PFSK-1 (cell line): ENCODE data around the gene R3HCC1L.

Experiments
- FOXP2 ChIP-seq: optimal IDR thresholded peaks from 2 replicates; pipeline ENCODE3; 2011; ENCODE audit warnings: borderline replicate concordance, control low read depth, inconsistent platforms; ENCODE audit not compliant: insufficient read depth; ENCODE audit errors: extremely low read length, extremely low read depth
- POLR2AphosphoS5 ChIP-seq: IDR thresholded peaks from 2 replicates; pipeline ENCODE4 v1.6.1; 2012; ENCODE audit warnings: low read depth, mild to moderate bottlenecking, control low read depth, low read length, moderate library complexity
- REST ChIP-seq, 2 experiments: IDR thresholded peaks; 2 replicates each; pipeline versions ENCODE4 v1.6.1 to v1.8.0; 2011 to 2012; ENCODE audit warnings: low read depth in 2 of 2, low read length in 2 of 2, control low read depth in 1 of 2, inconsistent platforms in 1 of 2, mild to moderate bottlenecking in 1 of 2, moderate library complexity in 1 of 2; ENCODE audit not compliant: insufficient read depth in 1 of 2
- SIN3A ChIP-seq: IDR thresholded peaks from 2 replicates; pipeline ENCODE4 v1.6.1; 2012; ENCODE audit warnings: mild to moderate bottlenecking, low read length, moderate library complexity, borderline replicate concordance; ENCODE audit not compliant: insufficient read depth
- TAF1 ChIP-seq: IDR thresholded peaks from 2 replicates; pipeline ENCODE4 v1.6.1; 2012; ENCODE audit warnings: low read length, control low read depth, borderline replicate concordance; ENCODE audit not compliant: insufficient read depth

R3HCC1L gene

GRCh38 chr10:98238391-98238790 is 103.9 kb downstream of the R3HCC1L start:
- TF ChIP-seq TAF1 (no peak), POLR2AphosphoS5 (no peak), SIN3A (no peak)

- TF ChIP-seq FOXP2 (no peak), SIN3A (no peak), POLR2AphosphoS5 (no peak), TAF1 (no peak), REST (IDR thresholded peaks at IDR 0.05; ENCODE audit: insufficient read depth in 1 of 2, low read depth in 2 of 2, low read length in 2 of 2) (no peak)
Observed at GRCh38 chr10:98240524-98240923, 106.1 kb downstream of the R3HCC1L start.

- no peak for TF ChIP-seq REST (IDR thresholded peaks at IDR 0.05; ENCODE audit: insufficient read depth in 1 of 2, low read depth in 2 of 2, low read length in 2 of 2)
- TF ChIP-seq SIN3A, result no peak
- TF ChIP-seq FOXP2, result no peak
- TF ChIP-seq TAF1, result no peak
- no peak for TF ChIP-seq POLR2AphosphoS5
Observed at GRCh38 chr10:98242823-98243222, 108.4 kb downstream of the R3HCC1L start.

- TF ChIP-seq FOXP2 (no peak), TAF1 (no peak), REST (IDR thresholded peaks at IDR 0.05; ENCODE audit: insufficient read depth in 1 of 2, low read depth in 2 of 2, low read length in 2 of 2) (no peak), SIN3A (no peak), POLR2AphosphoS5 (no peak)
Observed at GRCh38 chr10:98244141-98244540, 109.7 kb downstream of the R3HCC1L start.

- TF ChIP-seq FOXP2 (no peak), SIN3A (no peak), TAF1 (no peak), POLR2AphosphoS5 (no peak), REST (IDR thresholded peaks at IDR 0.05; ENCODE audit: insufficient read depth in 1 of 2, low read depth in 2 of 2, low read length in 2 of 2) (no peak)
Observed at GRCh38 chr10:98244586-98244985, 110.1 kb downstream of the R3HCC1L start.
